ENCODE data around the gene CABP1. TPM values are rescaled to one million over a fixed set of nuclear protein-coding genes. Genes with fewer than 3 reads are reported as not detected.
A peak's percentile ranks its signal among the peaks of the same experiment; 100 is the strongest.

The CABP1 gene
- total and polyA plus RNA-seq, 2 of the 13 experiments (the other 11 are each of a cell fraction or from before 2014, with no cell fraction given) = not detected

- TF ChIP-seq MAFK (conservative IDR thresholded peaks at IDR 0.05 in 1 of 2, IDR thresholded peaks at IDR 0.05 in 1 of 2; ENCODE audit: low read length in 2 of 2) (no peak), PRMT3 (CRISPR knock-in tag; IDR thresholded peaks at IDR 0.05; ENCODE audit: borderline replicate concordance, low read depth) (no peak), ZNF513 (CRISPR knock-in tag; conservative IDR thresholded peaks at IDR 0.05) (no peak), MTF2 (CRISPR knock-in tag; IDR thresholded peaks at IDR 0.05; ENCODE audit: borderline replicate concordance) (no peak), ZNF274 (CRISPR knock-in tag; IDR thresholded peaks at IDR 0.05) (peak; percentile 49; the same call in 1 of the 2 replicates), ISL2 (CRISPR knock-in tag; IDR thresholded peaks at IDR 0.05) (peak; percentile 58), ZNF891 (CRISPR knock-in tag; IDR thresholded peaks at IDR 0.05) (no peak; the same call in 1 of the 2 replicates), ZFP91 (CRISPR knock-in tag; IDR thresholded peaks at IDR 0.05; ENCODE audit: borderline replicate concordance) (peak; percentile 83), WIZ (CRISPR knock-in tag; IDR thresholded peaks at IDR 0.05) (no peak), ARNT2 (CRISPR knock-in tag; IDR thresholded peaks at IDR 0.05; ENCODE audit: low read depth) (peak; percentile 65), ZNF432 (CRISPR knock-in tag; IDR thresholded peaks at IDR 0.05; ENCODE audit: borderline replicate concordance) (no peak), MEIS2 (CRISPR knock-in tag; IDR thresholded peaks at IDR 0.05) (peak; percentile 79), ZFP36L1 (CRISPR knock-in tag; IDR thresholded peaks at IDR 0.05) (peak; percentile 77; the same call in 1 of the 2 replicates), ZNF746 (CRISPR knock-in tag; IDR thresholded peaks at IDR 0.05) (no peak), TRAFD1 (CRISPR knock-in tag; IDR thresholded peaks at IDR 0.05; ENCODE audit: borderline replicate concordance) (no peak), CCAR2 (optimal IDR thresholded peaks at IDR 0.05; ENCODE audit: low read depth, low read length) (peak; percentile 60), FOXK2 (IDR thresholded peaks at IDR 0.05) (no peak), SYNCRIP (IDR thresholded peaks at IDR 0.05; ENCODE audit: insufficient read depth, low read depth, low read length) (no peak), ZBTB37 (CRISPR knock-in tag; IDR thresholded peaks at IDR 0.05) (no peak), ZSCAN31 (CRISPR knock-in tag; IDR thresholded peaks at IDR 0.05; ENCODE audit: low read depth) (peak; percentile 56), FIP1L1 (IDR thresholded peaks at IDR 0.05; ENCODE audit: borderline replicate concordance, insufficient read depth, low read depth, low read length) (no peak), IKZF1 (IDR thresholded peaks at IDR 0.05) (no peak), ZNF367 (CRISPR knock-in tag; IDR thresholded peaks at IDR 0.05; ENCODE audit: borderline replicate concordance) (no peak; the same call in 1 of the 2 replicates), ELF1 (CRISPR knock-in tag; IDR thresholded peaks at IDR 0.05) (peak; percentile 96)
Measured at GRCh38 chr12:120686690-120687577, 46.5 kb downstream of the CABP1 start, which contains the start of gene MLEC (continued).
